ENCODE results near the gene PTPRD. TPM values are rescaled to one million over a fixed set of nuclear protein-coding genes. Genes with fewer than 3 reads are reported as not detected.
A peak's percentile ranks its signal among the peaks of the same experiment; 100 is the strongest.

The PTPRD gene
- total RNA-seq, 1 donor from 2014 or later: 532 TPM

DNA sequence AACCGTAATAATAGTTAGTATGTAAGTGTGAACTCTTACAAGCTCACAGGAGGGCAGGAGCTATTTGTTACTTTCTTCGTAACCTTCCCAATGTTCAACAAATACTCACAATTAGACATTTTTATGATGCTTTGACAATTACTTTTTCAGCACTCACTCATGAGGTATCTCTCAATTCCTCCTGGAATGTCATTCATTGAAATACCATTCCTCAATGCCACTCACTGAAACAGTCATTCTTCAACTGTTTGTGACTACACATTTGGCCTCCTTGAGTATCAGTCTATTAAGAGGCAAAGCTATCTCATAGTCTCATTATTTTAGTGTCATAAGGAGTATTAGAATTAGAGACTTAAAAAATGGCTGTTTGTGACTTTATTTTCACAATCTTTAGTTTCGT, 2079.1 kb downstream of the PTPRD start:
- Mint-ChIP-seq H3K27ac (ENCODE audit: unreplicated experiment) (no peak overlapping the region), H3K4me1 (ENCODE audit: low read depth, unreplicated experiment) (peaks cover 2% of the 10 kb centered on the region)
- TF ChIP-seq CTCF (IDR thresholded peaks at IDR 0.05; ENCODE audit: partially characterized antibody, unreplicated experiment): no peak

DNA sequence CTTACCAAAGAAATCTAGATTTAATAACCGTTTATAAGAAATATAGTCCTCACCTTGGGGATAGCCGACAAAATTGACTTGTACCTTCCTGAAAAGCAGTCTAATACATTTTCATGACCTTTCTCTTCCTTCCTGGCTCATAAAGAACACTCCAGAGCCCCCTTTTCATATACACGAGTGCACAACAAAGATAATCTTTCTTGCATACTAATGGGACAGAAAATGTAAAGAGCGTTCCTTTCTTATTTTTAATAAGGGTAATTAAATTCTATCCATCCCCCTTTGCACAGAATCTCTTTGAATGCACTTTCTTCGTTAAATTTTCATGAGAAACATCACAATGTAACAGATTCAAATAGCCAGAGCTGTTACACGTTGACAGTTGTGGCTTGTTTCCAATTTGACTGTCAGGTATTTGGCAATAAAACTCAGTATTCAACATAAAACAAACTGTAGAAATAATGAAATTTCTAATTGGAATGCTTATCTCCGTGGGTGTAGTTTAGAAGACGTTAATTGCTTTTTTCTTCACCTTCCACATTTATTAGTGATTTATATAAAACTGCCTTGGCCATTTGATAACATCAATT, 2080.9 kb downstream of the PTPRD start:
- no peak overlapping the region for H3K27ac Mint-ChIP-seq (ENCODE audit: unreplicated experiment)
- TF ChIP-seq CTCF (IDR thresholded peaks at IDR 0.05; ENCODE audit: partially characterized antibody, unreplicated experiment): no peak
- DNase-seq: no peak

More for the DNA sequence above, 2079.1 kb downstream of the PTPRD start:
- Mint-ChIP-seq H3K4me3 (ENCODE audit: unreplicated experiment) (no peak overlapping the region), H3K36me3 (ENCODE audit: unreplicated experiment) (no peaks in the 10 kb centered on the region), H3K9me3 (ENCODE audit: unreplicated experiment) (no peaks in the 10 kb centered on the region), H3K27me3 (ENCODE audit: unreplicated experiment) (no peaks in the 10 kb centered on the region)
- DNase-seq: no peak

DNA sequence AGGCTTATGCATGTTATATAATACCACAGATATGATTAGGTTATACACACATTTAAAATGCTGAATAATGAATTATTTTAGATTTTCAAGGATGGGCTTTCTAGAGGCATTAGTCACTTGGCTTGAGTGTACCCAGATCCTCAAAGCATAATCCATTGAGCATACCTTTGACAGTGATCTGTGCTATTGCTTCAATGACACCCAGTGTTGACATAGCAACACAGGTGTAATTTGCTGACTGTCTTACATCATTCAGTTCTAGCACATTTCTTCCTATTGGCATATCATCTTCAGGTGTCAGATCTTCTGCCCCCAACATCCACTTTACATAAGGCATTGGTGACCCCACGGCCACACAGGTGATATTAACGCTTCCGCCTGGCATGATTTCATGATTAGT, 2091.7 kb downstream of the PTPRD start:
- Mint-ChIP-seq H3K9me3 (ENCODE audit: unreplicated experiment) (no peaks in the 10 kb centered on the region), H3K27ac (ENCODE audit: unreplicated experiment) (no peak overlapping the region), H3K4me3 (ENCODE audit: unreplicated experiment) (no peak overlapping the region), H3K36me3 (ENCODE audit: unreplicated experiment) (no peaks in the 10 kb centered on the region), H3K4me1 (ENCODE audit: low read depth, unreplicated experiment) (peaks cover 2% of the 10 kb centered on the region), H3K27me3 (ENCODE audit: unreplicated experiment) (peaks cover 2% of the 10 kb centered on the region)
- DNase-seq: no peak
- no peak for TF ChIP-seq CTCF (IDR thresholded peaks at IDR 0.05; ENCODE audit: partially characterized antibody, unreplicated experiment)

More for the DNA sequence above, 2080.9 kb downstream of the PTPRD start:
- H3K4me3 Mint-ChIP-seq (ENCODE audit: unreplicated experiment): no peak overlapping the region
- H3K9me3 Mint-ChIP-seq (ENCODE audit: unreplicated experiment): no peaks in the 10 kb centered on the region
- H3K4me1 Mint-ChIP-seq (ENCODE audit: low read depth, unreplicated experiment): peaks cover 3% of the 10 kb centered on the region
- no peaks in the 10 kb centered on the region for H3K27me3 Mint-ChIP-seq (ENCODE audit: unreplicated experiment)
- H3K36me3 Mint-ChIP-seq (ENCODE audit: unreplicated experiment): no peaks in the 10 kb centered on the region

GRCh38 chr9:8515748-8516147, 2097.1 kb downstream of the PTPRD start:
- DNase-seq: no peak
- Mint-ChIP-seq H3K4me1 (ENCODE audit: low read depth, unreplicated experiment) (no peaks in the 10 kb centered on the region), H3K4me3 (ENCODE audit: unreplicated experiment) (no peak overlapping the region), H3K36me3 (ENCODE audit: unreplicated experiment) (no peaks in the 10 kb centered on the region), H3K27ac (ENCODE audit: unreplicated experiment) (no peak overlapping the region), H3K9me3 (ENCODE audit: unreplicated experiment) (no peaks in the 10 kb centered on the region), H3K27me3 (ENCODE audit: unreplicated experiment) (peaks cover 6% of the 10 kb centered on the region)
- TF ChIP-seq CTCF (IDR thresholded peaks at IDR 0.05; ENCODE audit: partially characterized antibody, unreplicated experiment): no peak

DNA sequence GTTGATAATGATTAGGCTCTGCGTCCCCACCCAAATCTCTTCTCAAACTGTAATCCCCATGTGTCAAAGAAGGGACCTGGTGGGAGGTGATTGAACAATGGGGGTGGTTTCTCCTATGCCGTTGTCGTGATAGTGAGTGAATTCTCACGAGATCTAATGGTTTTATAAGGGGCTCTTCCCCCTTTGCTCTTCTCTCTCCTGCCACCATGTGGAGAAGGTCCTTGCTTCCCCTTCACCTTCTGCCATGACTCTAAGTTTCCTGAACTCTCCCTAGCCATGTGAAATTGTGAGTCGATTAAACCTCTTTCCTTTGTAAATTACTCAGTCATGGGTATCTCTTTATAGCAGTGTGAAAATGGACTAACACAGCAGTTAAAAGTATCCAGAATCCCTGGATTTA, 2098.0 kb downstream of the PTPRD start:
- Mint-ChIP-seq H3K36me3 (ENCODE audit: unreplicated experiment) (no peaks in the 10 kb centered on the region), H3K27ac (ENCODE audit: unreplicated experiment) (no peak overlapping the region)

More for the DNA sequence above, 2098.0 kb downstream of the PTPRD start:
- peaks cover 6% of the 10 kb centered on the region for H3K27me3 Mint-ChIP-seq (ENCODE audit: unreplicated experiment)
- peak overlapping the region; percentile 9 for H3K4me3 Mint-ChIP-seq (ENCODE audit: unreplicated experiment)
- no peak for TF ChIP-seq CTCF (IDR thresholded peaks at IDR 0.05; ENCODE audit: partially characterized antibody, unreplicated experiment)
- DNase-seq: no peak
- no peaks in the 10 kb centered on the region for H3K4me1 Mint-ChIP-seq (ENCODE audit: low read depth, unreplicated experiment)
- no peaks in the 10 kb centered on the region for H3K9me3 Mint-ChIP-seq (ENCODE audit: unreplicated experiment)
